Pancreas (tissue), 10 donors: ENCODE results near the gene PTPN1. TPM values are rescaled to one million over a fixed set of nuclear protein-coding genes. Genes with fewer than 3 reads are reported as not detected.

Experiments used
- ATAC-seq, 4 donors: fragments of 200-7000 bp; cut with Tn5 transposase; one replicate each; pipeline versions ENCODE4 v1.8.0 to v1.9.1; 2020; ENCODE audit warnings: mild to moderate bottlenecking in 4 of 4, moderate library complexity in 4 of 4
- DNase-seq, 6 donors: peaks; one replicate each; pipeline ENCODE4 v3.0.0-alpha.2; 2020
- FAIRE-seq: peaks from 2 replicates; lab custom pipeline; 2012; peaks lifted over from hg19 to GRCh38; lab: Jason Lieb, UNC
- H3K27ac ChIP-seq, 4 donors: fragments of 200-600 bp; sonication (generic); 1 replicate in 3 of 4; 2 replicates in 1 of 4; pipeline versions ENCODE4 v1.5.0 to v1.8.0; 2020
- H3K27me3 ChIP-seq, 4 donors: fragments of 200-600 bp; one replicate each; pipeline ENCODE4 v1.8.0; 2021
- H3K36me3 ChIP-seq, 3 donors: fragments of 200-600 bp; sonication (generic) in 1 of 3; one replicate each; pipeline versions ENCODE4 v1.5.0 to v1.8.0; 2020 to 2021
- H3K4me1 ChIP-seq, 3 donors: fragments of 200-600 bp; one replicate each; pipeline ENCODE4 v1.8.0; 2021
- H3K4me3 ChIP-seq, 4 donors: fragments of 200-600 bp; sonication (generic) in 2 of 4; one replicate each; pipeline versions ENCODE4 v1.5.0 to v1.8.0; 2020 to 2021
- H3K9me3 ChIP-seq, 4 donors: fragments of 200-600 bp; one replicate each; pipeline ENCODE4 v1.8.0; 2021
- WGBS, 2 donors: extraction: QIAGEN DNeasy Blood & Tissue Kit; methylation state at CpG; one replicate each; pipeline ENCODE4 v1.1.7; 2013; 5-methylcytosine and 5-hydroxymethylcytosine counted together
- intact Hi-C, 3 donors: fragments of 100-400 bp; cut with DNase I; formaldehyde crosslinking; loops; one replicate each; pipeline versions ENCODE4 v1.11.1 to v1.14.2; 2022
- polyA plus RNA-seq, 2 donors: library from polyadenylated mRNA; stranded (reverse); fragments of 200-250 nt; gene quantifications; one replicate each; pipeline ENCODE4 v1.2.3, GENCODE V29; 2013
- total RNA-seq, 6 donors: library from RNA; stranded (reverse); fragmentation: NEBNext Ultra II Directional in 4 of 6; extraction: Animal tissue kit (Norgen Biotek cat#: 25700) in 4 of 6; gene quantifications; one replicate each; pipeline versions ENCODE4 v1.2.1 to v1.2.4, GENCODE V29; 2021 to 2023
- TF ChIP-seq, protein P1 (sequence below), 4 donors: fragments of 200-600 bp; sonication (generic) in 3 of 4; IDR thresholded peaks; one replicate each; pipeline versions ENCODE4 v1.5.0 to v1.8.0; 2021; ENCODE audit warnings: antibody characterized with exemption in 4 of 4
- donor health status: healthy with polysubstance abuse.
- donor health status: DM: no; HTN: no; CAD: no; lungs with moderate emphysema.
- donor health status: DM: no; HTN: no; CAD: no.
- donor health status: control.
- donor health status: control.
- donor health status: Bipolar disorder and iron deficiency.
- donor health status: DM: yes; HTN: yes; CAD: no.
- donor health status: DM: no; HTN: no; CAD: no.
- donor health status: DM: no; HTN: no; CAD: no.
- donor health status: DM: yes; HTN: yes; CAD: no.

PTPN1 gene
- total and polyA plus RNA-seq, 8 donors = 6.0 to 12.4 (median 8.6) TPM

DNA sequence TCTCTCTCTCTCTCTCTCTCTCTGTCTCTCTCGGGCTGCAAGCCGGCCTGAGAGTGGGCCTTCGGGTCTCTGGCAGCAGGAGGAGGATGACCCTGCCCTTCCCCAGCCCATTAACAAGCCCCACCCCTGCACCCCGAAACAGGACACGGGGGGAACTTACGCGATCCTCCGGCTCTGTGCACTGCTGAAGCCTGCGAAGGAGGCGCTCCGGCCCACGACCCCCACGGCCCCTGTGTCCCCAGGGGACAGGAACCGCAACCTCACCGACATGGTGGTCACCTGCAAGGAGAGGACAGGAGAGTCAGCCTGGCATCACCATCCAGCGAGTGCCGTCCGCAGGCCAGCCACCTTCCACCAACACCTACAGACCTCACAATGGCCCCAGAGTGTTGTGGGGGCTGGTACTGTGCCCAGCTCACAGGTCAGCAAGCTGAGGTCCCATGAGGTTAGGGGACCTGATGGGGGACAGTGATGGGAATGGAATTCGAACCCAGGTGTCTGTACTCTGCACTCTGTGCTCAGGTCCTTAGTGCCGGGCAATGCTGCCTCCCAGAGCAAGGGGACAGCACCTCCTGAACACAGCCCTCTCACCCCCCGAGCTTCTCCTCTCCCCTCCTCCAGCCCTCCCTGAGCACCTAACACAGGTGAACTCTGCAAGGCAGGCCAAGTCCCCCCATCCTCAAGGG lies 120.5 kb downstream of the PTPN1 start:
- DNase-seq = peak in 1 of 6 donors; percentile 53
- Histone ChIP-seq H3K9me3 (no peaks in the 10 kb centered on the region), H3K27me3 (no peaks in the 10 kb centered on the region), H3K4me1 (peaks cover 0 to 5% (median 0%) of the 10 kb centered on the region in 3 donors), H3K36me3 (no peaks in the 10 kb centered on the region), H3K4me3 (no peak overlapping the region), H3K27ac (no peak overlapping the region)
- TF ChIP-seq, protein P1, sequence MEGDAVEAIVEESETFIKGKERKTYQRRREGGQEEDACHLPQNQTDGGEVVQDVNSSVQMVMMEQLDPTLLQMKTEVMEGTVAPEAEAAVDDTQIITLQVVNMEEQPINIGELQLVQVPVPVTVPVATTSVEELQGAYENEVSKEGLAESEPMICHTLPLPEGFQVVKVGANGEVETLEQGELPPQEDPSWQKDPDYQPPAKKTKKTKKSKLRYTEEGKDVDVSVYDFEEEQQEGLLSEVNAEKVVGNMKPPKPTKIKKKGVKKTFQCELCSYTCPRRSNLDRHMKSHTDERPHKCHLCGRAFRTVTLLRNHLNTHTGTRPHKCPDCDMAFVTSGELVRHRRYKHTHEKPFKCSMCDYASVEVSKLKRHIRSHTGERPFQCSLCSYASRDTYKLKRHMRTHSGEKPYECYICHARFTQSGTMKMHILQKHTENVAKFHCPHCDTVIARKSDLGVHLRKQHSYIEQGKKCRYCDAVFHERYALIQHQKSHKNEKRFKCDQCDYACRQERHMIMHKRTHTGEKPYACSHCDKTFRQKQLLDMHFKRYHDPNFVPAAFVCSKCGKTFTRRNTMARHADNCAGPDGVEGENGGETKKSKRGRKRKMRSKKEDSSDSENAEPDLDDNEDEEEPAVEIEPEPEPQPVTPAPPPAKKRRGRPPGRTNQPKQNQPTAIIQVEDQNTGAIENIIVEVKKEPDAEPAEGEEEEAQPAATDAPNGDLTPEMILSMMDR (IDR thresholded peaks at IDR 0.05) = no peak
- 92 to 93% methylated on average over 21 of the region's 21 CpGs for WGBS, 2 donors
- intact Hi-C loops = no loop called here
- FAIRE-seq = no peak
- no peak for ATAC-seq

DNA sequence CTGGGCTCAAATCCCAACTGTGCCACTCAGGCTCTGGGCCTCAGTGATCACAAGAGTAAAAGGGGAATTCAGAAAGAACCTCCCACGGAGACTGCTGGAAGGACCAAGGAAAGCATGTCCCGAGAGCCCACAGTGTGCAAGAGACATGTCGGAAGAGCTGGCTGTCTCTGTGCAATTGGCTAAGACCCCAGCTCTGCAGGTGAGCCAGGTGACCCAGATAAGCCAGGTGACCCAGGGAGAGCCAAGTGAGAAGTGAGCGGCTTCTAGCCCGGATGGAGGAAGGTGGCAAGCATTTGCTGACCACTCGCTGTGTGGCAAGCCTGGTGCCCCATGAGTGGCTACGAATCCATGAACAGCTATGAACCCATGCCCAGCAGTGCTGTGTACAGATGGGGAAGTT lies 122.1 kb downstream of the PTPN1 start:
- TF ChIP-seq, protein P1 (IDR thresholded peaks at IDR 0.05) = no peak
- no peak for ATAC-seq
- Histone ChIP-seq H3K27me3 (no peaks in the 10 kb centered on the region), H3K27ac (no peak overlapping the region), H3K4me3 (no peak overlapping the region), H3K36me3 (no peaks in the 10 kb centered on the region), H3K9me3 (no peaks in the 10 kb centered on the region), H3K4me1 (peaks cover 0 to 5% (median 4%) of the 10 kb centered on the region in 3 donors)
- 66 to 70% methylated on average over 7 of the region's 7 CpGs for WGBS, 2 donors
- intact Hi-C loops = no loop called here
- no peak for DNase-seq
- no peak for FAIRE-seq

DNA sequence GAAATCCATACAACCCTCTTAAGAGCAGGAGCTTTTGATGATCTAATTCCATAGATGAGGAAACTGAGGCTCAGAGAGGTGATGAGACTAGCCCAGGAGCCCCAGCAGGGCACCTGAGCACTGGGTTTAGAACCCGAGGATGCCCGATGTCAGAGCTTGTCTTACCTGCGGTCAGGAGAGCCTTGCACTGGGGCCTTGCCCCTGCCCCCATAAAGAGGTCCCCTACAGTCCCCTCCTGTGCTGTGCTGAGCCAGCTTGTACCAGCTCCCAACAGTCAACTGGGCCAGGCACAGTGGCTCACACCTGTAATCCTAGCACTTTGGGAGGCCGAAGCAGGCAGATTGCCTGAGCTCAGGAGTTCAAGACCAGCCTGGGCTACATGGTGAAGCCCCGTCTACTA lies 122.5 kb downstream of the PTPN1 start:
- FAIRE-seq (no peak), DNase-seq (no peak), ATAC-seq (no peak)
- H3K9me3 ChIP-seq = no peaks in the 10 kb centered on the region
- peaks cover 0 to 5% (median 4%) of the 10 kb centered on the region in 3 donors for H3K4me1 ChIP-seq
- no peak overlapping the region for H3K27ac ChIP-seq
- H3K36me3 ChIP-seq = no peaks in the 10 kb centered on the region
- no peaks in the 10 kb centered on the region for H3K27me3 ChIP-seq
- 90 to 92% methylated on average over 5 of the region's 5 CpGs for WGBS, 2 donors
- intact Hi-C loops = no loop called here
- TF ChIP-seq, protein P1 (IDR thresholded peaks at IDR 0.05) = no peak
- no peak overlapping the region for H3K4me3 ChIP-seq

DNA sequence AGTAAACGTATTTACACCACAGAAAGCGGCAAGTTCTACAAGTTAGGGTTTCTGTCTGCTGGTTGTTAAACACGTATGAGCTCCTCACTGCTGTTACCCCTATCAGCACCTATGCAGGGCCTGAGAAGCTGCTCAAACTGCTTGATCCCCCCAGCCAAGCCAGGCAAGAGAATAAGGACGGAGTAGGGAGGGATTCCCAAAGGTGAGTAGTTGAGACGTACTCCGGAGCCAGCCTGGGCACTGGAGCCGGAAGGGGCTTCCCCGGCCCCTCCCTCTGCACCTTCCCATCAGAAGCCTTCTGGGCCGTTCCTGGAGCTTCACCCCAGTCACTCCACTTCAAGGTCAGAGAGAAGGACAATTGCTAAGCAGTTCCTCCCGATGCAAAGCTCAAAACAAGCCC lies 123.2 kb downstream of the PTPN1 start:
- Histone ChIP-seq H3K4me1 (peaks cover 0 to 5% (median 4%) of the 10 kb centered on the region in 3 donors), H3K9me3 (no peaks in the 10 kb centered on the region), H3K27ac (no peak overlapping the region), H3K4me3 (no peak overlapping the region), H3K36me3 (no peaks in the 10 kb centered on the region), H3K27me3 (no peaks in the 10 kb centered on the region)
- TF ChIP-seq, protein P1 (IDR thresholded peaks at IDR 0.05) = no peak
- 72 to 75% methylated on average over 10 of the region's 10 CpGs for WGBS, 2 donors
- no peak for ATAC-seq
- no peak for DNase-seq
- no peak for FAIRE-seq
- intact Hi-C loops = no loop called here

DNA sequence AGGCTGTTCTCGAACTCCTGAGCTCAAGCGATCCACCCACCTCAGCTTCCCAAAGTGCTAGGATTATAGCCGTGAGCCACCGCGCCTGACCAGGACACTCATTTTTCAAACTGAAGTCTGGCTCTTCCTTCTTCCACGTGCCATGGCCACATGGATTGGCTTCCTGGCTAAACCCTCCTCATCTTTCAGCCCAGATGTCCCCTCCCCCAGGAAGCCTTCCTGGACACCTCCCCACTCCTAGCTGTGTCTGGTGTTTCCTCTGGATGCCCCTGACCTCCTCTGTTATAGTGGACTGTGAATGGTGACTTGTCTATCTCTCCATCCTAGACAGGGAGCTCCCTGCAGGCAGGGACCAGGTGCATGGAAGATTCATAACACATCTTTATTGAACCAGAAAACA lies 124.0 kb downstream of the PTPN1 start:
- FAIRE-seq (no peak), DNase-seq (no peak), ATAC-seq (no peak)
- no peaks in the 10 kb centered on the region for H3K9me3 ChIP-seq
- H3K4me3 ChIP-seq = no peak overlapping the region
- H3K27ac ChIP-seq = no peak overlapping the region
- no peaks in the 10 kb centered on the region for H3K27me3 ChIP-seq
- intact Hi-C loops = no loop called here
- TF ChIP-seq, protein P1 (IDR thresholded peaks at IDR 0.05) = no peak
- H3K36me3 ChIP-seq = no peaks in the 10 kb centered on the region
- WGBS, 2 donors = 80 to 89% methylated on average over 6 of the region's 6 CpGs
- peaks cover 0 to 5% (median 4%) of the 10 kb centered on the region in 3 donors for H3K4me1 ChIP-seq
